Ramos (cell line): ENCODE data around the gene NBEA.

Source experiments
- in situ Hi-C: fragments of 300-500 bp; cut with MboI; formaldehyde crosslinking; loops from one replicate; pipeline ENCODE4 v1.14.3; 2022; ENCODE audit warnings: low sequenced_read_pairs; ENCODE audit not compliant: unreplicated experiment

Gene NBEA

DNA sequence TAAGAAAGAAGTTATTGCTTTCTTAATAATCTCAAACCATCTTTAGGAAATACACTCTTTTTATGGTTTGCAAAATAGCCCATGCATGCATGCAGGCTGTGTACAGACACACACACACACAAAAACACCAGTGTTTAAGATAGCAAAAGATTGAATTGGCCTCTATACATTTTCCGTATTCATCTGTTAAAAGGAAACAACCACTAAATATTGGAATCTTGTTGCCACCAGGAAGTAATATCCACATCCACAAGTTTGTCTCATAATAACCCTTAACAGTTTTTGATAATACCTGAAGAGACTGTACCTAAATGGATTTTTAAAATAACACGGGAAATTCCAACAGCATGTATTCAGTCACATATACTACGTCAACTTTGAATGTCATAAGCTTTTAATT lies 541.7 kb downstream of the NBEA start:
- in situ Hi-C loops, result no loop called here

DNA sequence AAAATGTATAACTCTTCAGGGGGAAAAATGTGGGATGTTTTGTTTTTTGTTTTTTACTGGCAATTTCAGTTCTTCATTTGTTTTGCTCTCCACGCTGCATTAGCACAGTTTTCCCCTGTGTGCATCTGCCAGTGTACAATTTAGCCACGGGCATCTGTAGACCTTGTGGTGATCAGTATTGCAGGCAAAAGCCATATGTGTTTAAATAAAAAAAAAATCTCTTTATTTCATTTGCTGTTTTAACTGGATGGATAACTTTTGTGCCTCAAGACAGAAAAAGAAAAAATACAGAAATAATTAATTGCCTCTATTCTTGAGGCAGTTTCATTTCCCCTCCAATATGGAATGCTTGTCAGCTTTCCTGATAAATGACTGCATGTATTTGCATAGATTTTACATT lies 542.3 kb downstream of the NBEA start:
- in situ Hi-C loops, result no loop called here

GRCh38 chr13:35485424-35485823 lies 543.4 kb downstream of the NBEA start:
- in situ Hi-C loops, result no loop called here

GRCh38 chr13:35489050-35489449 lies 547.0 kb downstream of the NBEA start:
- in situ Hi-C loops, result no loop called here

DNA sequence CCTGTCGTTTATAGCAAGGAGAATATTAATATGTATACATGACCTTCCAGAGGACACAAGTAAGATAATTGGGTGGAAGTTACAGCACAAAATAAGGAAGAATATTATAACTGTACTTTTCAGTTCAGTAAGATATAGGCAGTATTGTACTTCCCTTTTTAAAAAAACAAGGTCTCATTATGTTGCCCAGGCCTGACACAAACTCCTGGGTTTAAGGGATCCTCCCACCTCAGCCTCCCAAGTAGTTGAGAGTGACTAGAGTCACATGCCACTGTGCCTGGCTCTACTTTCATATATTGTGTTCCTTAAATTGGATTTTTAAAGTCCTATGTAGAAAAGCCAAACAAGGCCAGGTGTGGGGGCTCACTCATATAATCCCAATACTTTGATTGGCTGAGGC lies 553.9 kb downstream of the NBEA start:
- in situ Hi-C loops, result no loop called here

DNA sequence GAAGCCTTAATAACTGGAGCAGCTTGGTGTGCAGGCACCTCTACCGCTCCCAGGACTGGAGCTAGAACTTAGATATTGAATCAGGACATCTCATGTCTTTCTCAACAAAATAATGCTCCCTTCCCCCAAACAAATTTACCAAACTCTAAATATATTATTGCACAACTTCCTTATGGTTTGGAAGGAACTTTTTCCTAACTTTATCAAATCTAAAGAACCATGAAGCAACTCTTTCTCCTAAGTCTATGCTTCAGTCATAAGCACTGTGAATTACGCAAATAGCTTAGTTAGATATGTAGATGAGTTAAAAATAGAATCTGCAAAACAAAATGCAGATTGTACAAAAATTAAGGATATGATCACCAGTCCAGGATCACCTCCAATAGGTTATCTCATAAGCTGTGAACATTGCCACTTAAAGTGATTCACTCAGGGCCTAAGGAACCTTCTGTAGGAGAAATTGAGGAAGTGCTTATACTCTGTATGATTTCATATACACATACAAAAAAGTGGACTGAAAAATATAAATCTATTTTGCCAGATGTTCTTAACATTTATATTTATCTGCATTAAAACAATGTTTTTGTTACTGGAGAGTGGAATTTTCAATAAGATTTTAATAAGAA lies 554.8 kb downstream of the NBEA start:
- in situ Hi-C loops, result no loop called here

DNA sequence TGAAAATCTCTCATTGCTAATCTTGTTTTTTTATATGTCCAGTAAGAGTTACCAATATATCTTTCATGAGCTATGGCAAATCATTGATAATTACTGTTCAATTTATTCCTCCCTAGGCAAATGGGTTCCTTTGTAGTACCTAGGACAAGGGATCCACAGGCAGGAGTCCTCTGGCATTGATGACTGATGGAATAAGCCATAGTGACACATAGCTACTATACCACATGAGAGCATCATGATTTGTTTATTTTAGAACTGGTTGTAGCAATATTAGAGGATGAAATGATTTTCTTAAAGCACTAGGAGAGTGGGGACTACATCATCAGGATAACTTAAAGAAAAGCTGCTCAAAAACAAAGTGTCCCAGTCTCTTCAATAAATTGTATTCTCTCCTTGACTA lies 556.2 kb downstream of the NBEA start:
- in situ Hi-C loops, result no loop called here

GRCh38 chr13:35499196-35499662 lies 557.2 kb downstream of the NBEA start:
- in situ Hi-C loops, result no loop called here

DNA sequence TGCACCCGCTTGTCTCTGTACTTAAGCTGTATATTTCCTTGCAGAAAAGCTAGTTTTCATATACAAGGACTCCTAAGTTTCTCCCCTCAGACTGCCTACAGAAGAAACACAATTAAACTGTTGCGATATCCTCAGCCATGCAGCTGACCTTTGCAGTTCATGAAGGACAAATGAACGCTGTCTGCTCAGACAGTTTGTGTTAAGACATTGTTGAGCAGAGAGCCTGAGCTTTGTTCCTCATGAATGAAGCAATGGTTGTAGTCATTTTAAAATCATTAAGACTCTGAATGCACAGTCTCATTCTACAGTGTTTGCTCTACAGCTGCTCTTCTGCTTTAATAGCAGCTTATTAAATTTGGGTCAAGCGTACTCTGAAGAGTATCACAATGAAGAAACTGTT lies 557.6 kb downstream of the NBEA start:
- in situ Hi-C loops, result no loop called here

DNA sequence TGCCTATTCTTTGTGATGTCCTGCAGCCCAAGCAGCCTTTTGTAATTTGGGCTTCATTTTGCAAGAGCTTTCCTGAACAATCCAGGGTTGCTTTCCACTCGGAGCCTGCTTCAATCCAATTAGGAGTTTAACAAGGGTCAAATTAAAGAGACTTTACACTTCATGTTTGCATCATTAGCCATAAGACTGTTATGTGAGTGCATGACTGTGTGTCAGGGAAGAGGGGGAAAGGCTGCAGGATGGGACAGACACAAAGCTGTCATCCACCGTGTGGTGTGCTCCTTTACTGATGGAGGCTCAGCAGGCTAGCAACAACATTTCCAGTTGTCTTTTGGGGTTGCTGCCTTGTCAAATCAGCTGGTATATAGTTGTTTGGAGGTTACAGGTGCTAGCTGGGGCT lies 558.1 kb downstream of the NBEA start:
- in situ Hi-C loops, result no loop called here

DNA sequence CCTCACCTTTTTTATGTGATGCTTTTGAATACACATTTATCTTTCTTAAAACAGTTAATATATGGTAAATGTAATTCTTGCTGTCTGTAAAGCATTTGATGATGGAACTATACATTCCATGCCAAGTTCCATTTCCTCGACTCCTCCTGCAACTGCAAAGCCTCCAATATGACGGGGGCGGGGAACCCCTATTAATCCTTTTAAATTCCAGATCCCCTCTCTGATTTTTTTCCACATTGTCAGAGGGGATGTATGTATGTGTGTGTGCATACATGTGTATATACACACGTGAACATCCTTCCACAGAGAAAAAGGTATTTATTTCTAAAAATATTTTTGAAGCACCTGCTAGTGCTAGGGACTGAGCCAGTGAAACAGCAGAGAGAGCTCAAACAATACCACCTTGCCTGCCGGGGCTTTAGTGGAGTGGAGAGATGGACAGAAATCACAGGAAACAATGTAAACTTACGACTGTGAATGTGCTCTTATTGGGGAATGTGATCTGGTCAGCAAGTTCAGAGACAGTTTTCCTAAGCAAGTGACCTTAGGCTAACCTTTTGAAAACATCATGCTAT lies 559.7 kb downstream of the NBEA start:
- in situ Hi-C loops, result no loop called here

- in situ Hi-C loops, result no loop called here
Observed at GRCh38 chr13:35502456-35502855, 560.4 kb downstream of the NBEA start.

- in situ Hi-C loops, result no loop called here
Observed at GRCh38 chr13:35512271-35512920, 570.3 kb downstream of the NBEA start.

DNA sequence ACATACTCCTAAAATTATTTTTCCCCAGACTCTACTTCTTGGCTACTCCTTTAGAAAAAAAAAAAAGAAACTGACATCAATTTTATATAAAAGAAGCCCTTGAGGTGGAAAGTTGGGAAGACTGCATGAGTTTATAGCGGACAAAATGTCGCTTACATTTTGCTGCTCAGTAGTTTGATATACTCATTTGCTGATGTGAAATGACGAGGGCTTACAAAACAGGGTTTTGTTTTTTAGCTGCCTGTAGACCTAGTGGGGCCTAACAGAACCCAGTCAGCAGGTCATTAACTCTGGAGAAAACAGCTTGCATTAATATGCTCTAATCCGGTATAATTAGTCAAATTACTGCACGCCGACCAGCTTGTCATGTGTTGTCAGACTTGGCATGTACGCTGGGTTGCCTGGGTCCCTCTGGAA lies 572.0 kb downstream of the NBEA start:
- in situ Hi-C loops, result no loop called here

GRCh38 chr13:35514801-35515502 lies 572.9 kb downstream of the NBEA start:
- in situ Hi-C loops, result no loop called here

GRCh38 chr13:35518337-35518946 lies 576.4 kb downstream of the NBEA start:
- in situ Hi-C loops, result no loop called here

GRCh38 chr13:35524171-35524570 lies 582.1 kb downstream of the NBEA start:
- in situ Hi-C loops, result no loop called here

GRCh38 chr13:35526577-35526976 lies 584.5 kb downstream of the NBEA start:
- in situ Hi-C loops, result no loop called here

GRCh38 chr13:35527451-35527850 lies 585.4 kb downstream of the NBEA start:
- in situ Hi-C loops, result no loop called here

- in situ Hi-C loops, result no loop called here
Observed at GRCh38 chr13:35530147-35530546, 588.1 kb downstream of the NBEA start.

DNA sequence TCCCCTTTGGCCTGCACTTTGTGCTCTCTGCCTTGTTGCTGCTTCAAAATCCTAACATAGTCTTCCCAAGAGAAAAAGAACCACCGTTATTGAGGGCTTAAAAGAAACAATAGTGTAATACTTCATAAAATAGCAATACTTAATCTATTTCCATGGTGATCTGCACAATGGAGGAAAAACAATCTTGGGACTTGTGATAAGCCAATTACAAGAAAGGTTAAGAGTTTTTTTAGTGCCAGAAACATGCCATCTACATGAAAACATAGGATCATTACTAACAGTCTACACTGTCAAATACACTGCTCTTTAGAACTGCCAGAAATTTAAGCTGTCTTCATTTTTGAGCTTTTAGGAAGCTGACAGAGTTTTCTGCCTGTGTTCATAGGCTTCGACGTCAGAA lies 588.5 kb downstream of the NBEA start:
- in situ Hi-C loops, result no loop called here
